HG03457 (cell line): ENCODE data around the gene ADGRG7.

Experiments used
- ATAC-seq: cut with Tn5 transposase; IDR thresholded peaks from one replicate; pipeline ENCODE4 v1.9.1; 2021; ENCODE audit warnings: moderate number of reproducible peaks; ENCODE audit not compliant: unreplicated experiment

The ADGRG7 gene

GRCh38 chr3:100600181-100601042, 9.0 kb upstream of the ADGRG7 start:
- no peak for ATAC-seq

- ATAC-seq: no peak
Measured at GRCh38 chr3:100602506-100603444, 6.6 kb upstream of the ADGRG7 start.

- peak; percentile 32 for ATAC-seq
Measured at GRCh38 chr3:100603469-100603868, 5.9 kb upstream of the ADGRG7 start.

- ATAC-seq: no peak
Measured at GRCh38 chr3:100605358-100605757, 4.0 kb upstream of the ADGRG7 start.

DNA sequence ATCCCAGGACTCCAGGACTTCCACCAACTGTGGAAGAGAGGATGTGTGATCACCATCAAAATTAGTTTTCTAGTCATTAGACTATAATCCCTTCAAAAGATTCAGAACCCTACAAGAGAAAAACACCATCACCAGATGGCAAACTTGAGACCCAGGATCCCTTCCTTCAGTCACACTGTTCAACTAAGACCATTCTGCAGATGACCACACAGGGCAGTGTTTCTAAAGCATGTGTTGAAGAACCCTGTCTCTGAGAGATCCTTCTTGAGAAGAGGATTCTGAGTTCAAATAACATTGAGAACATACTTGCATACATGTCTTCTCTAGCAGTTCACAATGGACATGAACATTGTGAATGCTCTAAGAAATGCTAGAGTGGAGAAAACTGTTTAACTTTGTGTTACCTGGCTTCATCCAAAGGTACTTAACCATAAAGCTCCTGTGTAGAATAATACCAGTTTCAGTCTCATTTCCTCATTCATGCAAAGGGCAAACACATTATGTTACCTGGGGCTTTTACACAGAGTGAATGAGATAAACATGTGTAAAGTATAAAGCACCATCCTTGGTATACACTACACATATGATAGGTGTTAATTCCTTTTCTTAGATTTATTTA, 2.4 kb upstream of the ADGRG7 start:
- peak; percentile 70 for ATAC-seq

DNA sequence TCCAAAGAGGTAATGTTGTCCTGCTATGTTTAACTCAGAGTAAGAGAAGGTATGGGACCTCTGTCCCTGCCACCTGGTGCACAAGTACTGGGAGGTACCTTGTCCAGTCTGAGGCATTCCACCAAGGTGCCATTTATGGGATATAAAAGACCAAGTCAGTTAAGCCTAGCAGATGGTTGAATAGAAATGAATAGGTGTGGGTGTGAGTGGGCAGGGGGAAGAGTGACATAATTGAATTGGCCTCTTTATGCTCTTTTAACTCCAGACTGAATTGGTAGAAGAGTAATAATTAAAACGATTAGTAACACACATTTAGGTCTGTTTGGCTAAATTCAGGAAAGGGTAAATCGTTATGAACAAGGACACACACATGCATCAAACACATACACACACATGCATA, 562 bp downstream of the ADGRG7 start:
- ATAC-seq: no peak

GRCh38 chr3:100611221-100611620, 1.8 kb downstream of the ADGRG7 start:
- no peak for ATAC-seq

DNA sequence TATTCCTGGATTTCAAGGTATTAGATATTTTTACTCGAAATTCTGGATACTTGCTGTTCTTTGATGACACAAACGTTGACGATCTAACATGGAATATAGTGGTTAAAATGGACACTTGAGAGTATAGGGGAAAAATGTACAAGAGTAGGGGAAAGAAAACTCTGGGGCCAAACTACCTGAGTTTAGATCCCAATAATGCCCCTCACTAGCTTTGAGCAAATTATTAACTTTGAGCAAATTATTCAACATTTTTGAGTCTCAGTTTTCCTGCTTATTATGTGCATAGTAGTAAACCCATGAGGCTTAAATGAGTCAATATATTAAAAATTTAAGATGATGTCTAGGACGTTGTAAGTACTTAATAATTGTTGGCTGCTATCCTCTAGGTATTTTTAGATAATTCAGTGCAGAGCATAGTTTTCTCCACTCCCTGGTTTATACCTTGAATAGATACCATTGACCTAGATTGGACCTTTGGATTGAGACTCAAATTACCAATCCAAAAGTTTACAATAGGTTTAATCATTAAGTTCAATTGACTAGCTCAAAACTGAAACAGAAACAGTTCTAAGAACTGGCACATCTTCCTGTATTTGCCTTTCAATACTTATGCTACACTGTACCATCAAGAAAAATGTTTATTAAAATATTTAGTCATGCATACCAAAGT, 4.5 kb downstream of the ADGRG7 start:
- ATAC-seq: no peak

DNA sequence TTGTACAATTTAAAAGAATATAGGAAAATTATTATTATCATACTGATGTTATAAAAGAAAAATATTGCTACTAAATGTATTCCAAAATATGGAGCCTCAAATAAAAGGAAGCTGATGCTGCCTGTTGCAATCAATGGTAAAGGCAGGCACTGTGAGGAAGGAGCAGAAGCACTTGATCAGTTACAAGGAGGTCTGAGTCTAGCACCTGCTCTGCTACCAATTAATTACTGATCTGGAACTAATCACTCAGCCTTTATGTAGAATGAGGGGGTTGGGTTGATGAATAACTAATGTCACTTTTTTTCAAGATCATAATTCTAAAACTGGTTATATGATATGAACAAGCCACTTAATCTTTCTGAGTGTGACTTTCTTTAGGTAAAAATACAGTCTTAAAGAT, 5.5 kb downstream of the ADGRG7 start:
- ATAC-seq: peak; percentile 78

DNA sequence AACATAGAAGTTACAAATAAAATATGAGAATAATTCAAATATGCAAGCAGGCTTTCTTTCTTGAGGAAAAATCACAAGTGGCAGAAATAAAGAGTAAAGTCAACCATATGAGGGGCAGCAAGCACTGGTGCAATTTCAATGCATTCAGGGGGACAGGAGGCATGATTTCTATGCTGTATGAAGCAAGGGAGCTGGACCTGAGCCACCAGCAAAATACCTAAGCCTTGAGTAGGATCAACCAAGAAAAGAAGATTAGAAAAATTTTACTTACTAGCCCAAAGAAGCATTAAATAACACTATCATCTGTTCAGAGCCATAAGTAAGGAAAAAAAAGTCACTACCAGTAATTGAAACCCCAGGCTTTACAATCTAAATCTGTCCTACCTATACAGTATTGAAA, 6.3 kb downstream of the ADGRG7 start:
- no peak for ATAC-seq

DNA sequence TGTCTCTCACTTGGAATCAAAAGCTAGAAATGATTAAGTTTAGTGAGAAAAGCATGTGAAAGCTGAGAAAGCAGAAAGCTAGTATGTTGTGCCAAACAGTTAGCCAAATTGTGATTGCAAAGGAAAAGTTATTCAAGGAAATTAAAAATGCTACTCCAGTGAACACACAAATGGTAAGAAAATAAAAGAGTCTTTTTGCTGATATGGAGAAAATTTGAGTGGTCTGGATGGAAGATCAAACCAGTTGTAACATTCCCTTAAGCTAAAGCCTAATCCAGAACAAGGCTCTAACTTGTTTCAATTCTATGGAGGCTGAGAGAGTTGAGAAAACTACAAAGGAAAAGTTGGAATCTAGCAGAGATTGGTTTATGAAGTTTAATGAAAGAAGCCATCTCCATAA, 11.8 kb downstream of the ADGRG7 start:
- no peak for ATAC-seq

GRCh38 chr3:100627491-100627890, 18.1 kb downstream of the ADGRG7 start:
- no peak for ATAC-seq

GRCh38 chr3:100629421-100630127, 20.2 kb downstream of the ADGRG7 start:
- ATAC-seq: no peak

- no peak for ATAC-seq
Measured at GRCh38 chr3:100630664-100631063, 21.3 kb downstream of the ADGRG7 start.

DNA sequence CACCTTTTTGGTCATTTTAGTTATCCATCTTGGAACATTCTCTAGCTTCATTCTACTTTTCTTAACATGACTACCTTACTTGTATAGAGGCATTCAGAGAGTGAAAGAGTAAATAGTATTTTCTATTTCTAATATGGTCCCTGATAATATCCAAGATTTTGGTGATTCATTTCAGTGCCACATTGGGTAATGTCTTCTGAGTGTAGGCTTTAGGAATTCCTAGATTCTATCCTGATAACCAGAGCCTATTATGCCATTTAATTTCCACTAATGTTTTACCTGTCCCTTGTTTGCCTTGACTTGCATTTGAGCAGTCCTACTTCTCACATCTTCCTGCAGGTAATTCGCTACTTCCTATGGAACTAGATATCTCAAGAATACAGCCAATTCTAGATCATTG, 21.8 kb downstream of the ADGRG7 start:
- ATAC-seq: no peak

GRCh38 chr3:100634493-100635272, 25.3 kb downstream of the ADGRG7 start:
- ATAC-seq: no peak

DNA sequence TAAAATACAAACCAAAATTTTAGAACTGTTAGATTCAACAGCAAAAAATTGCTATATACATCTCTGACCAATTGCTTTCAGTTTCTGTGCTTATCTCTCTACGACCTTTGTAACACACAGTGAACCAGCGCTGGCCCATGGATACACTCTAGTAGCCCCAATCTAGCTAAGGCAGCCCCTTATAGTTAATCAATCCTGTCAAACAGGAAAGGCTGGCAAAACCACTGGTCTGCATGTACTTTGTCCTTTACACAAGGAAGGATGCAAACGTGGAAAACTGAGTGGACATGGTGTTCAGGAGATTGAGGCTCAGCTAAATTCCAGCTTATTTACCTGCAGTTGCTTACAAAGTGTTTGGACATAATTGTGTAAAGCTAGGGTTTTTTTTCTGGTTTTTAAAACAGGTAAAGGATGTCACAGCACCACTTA, 25.9 kb downstream of the ADGRG7 start:
- ATAC-seq: no peak

DNA sequence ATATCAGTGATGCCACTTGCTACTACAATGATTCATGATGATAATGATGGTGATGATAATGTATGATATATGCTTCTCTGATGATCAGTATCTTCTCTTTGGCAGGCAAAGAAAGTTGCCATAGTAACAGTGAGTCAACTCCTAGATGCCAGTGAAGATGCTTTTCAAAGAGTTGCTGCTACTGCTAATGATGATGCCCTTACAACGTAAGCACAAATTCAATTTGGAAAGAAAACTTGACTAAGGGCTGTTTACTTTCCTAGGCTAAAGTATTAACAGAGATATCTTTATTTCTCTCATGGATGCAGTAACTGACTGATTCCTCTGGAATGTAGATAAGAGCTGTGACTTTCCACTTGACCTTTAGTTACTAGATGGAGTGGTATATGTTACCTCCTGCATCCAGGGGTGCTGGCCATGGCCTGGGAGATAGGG, 27.8 kb downstream of the ADGRG7 start:
- ATAC-seq: no peak

GRCh38 chr3:100640633-100641032, 31.2 kb downstream of the ADGRG7 start:
- no peak for ATAC-seq
